Measurements from ENCODE around the gene MMS22L. TPM values are rescaled to one million over a fixed set of nuclear protein-coding genes. Genes with fewer than 3 reads are reported as not detected.

The MMS22L gene
- 10 to 100 TPM in 1 of 4 donors, 1 to 10 TPM in 3; 2.4 to 12.6 (median 6.4) TPM for total RNA-seq

GRCh38 chr6:97282726-97283617 is at the start of gene MMS22L:
TSS of gene MMS22L (minus strand) at chr6:97283216. CDS start at chr6:97282477, 739 bp downstream.
- H3K4me3 ChIP-seq, result peak within 1 kb of the TSS; percentile 51 to 87 (median 80)
- peak; percentile 96 for DNase-seq
- no peaks in the 10 kb centered on the region for H3K36me3 ChIP-seq
- intact Hi-C loops (cut with DNase I; ENCODE audit: low total_unique reads) (no loop called here), in situ Hi-C loops (cut with MboI; ENCODE audit: low pct_ligation_motif_present in 1 of 4, low pct_unique_long_range_greater_than_20kb in 1 of 4, low sequenced_read_pairs in 3 of 4) (no loop called here)
- no peak for TF ChIP-seq POLR2AphosphoS5 (IDR thresholded peaks at IDR 0.05)
- no peak for TF ChIP-seq CTCF (IDR thresholded peaks at IDR 0.05)
- TF ChIP-seq EP300 (IDR thresholded peaks at IDR 0.05; ENCODE audit: low read depth), result no peak
- no peak for TF ChIP-seq POLR2A (IDR thresholded peaks at IDR 0.05)
- H3K27me3 ChIP-seq, result no peaks in the 10 kb centered on the region
- peaks cover 5 to 20% (median 7%) of the 10 kb centered on the region in 4 donors for H3K4me1 ChIP-seq
- 1 to 2% methylated on average over 7 to 62 of the region's 67 CpGs for WGBS, 2 donors (ENCODE audit: low coverage in 1 of 2)
- no peaks in the 10 kb centered on the region for H3K9me3 ChIP-seq
- H3K27ac ChIP-seq, result peak within 1 kb of the TSS; percentile 67 to 81 (median 72)

DNA sequence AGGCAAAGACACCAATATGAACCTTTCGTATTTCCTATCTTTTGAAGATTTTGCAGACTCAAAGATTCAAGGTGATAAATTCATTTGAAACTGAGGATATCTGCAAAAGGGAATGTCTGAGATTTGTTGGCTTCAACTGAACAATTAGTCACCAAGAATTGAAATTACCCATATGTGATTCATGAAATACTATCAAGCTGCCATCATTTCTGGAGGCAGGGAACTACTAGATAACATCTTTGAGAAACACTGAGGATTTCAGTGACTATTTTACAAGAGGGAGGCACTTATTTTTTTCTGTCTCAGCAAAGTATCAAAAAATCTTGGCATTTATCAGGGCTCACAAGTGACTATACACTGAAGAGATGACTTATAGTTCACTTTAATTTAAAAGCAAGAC is 39.8 kb upstream of the MMS22L start:
- TF ChIP-seq CTCF (IDR thresholded peaks at IDR 0.05) (no peak), EP300 (IDR thresholded peaks at IDR 0.05; ENCODE audit: low read depth) (no peak), POLR2A (IDR thresholded peaks at IDR 0.05) (no peak), POLR2AphosphoS5 (IDR thresholded peaks at IDR 0.05) (no peak)
- WGBS, 2 donors (ENCODE audit: low coverage in 1 of 2), result 82 to 86% methylated on average over 1 of the region's 1 CpG
- no peaks in the 10 kb centered on the region for H3K27me3 ChIP-seq
- intact Hi-C loops (cut with DNase I; ENCODE audit: low total_unique reads) (no loop called here), in situ Hi-C loops (cut with MboI; ENCODE audit: low pct_ligation_motif_present in 1 of 4, low pct_unique_long_range_greater_than_20kb in 1 of 4, low sequenced_read_pairs in 3 of 4) (no loop called here)
- H3K27ac ChIP-seq, result no peak overlapping the region
- H3K4me1 ChIP-seq, result no peaks in the 10 kb centered on the region
- H3K4me3 ChIP-seq, result no peak overlapping the region
- no peaks in the 10 kb centered on the region for H3K9me3 ChIP-seq
- H3K36me3 ChIP-seq, result no peaks in the 10 kb centered on the region
- no peak for DNase-seq

DNA sequence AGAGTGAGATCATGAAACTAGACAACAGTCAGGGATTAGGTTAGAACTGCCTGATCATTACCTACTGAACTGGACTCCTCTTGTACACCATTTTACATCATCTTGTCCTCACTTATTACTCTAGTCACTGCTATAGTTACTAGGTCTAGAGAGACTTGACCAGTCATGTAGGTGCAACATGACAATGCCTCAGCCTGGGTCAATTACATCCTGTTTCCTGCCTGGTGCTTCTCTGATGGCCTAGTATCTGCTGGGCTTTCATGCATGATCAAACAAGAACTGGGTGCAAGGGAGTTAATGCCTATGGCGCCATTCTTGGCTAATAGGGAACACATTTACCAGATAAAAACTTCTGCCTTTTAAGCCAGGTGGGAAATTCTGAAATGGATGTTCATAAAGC is 39.2 kb upstream of the MMS22L start:
- Histone ChIP-seq H3K4me1 (no peaks in the 10 kb centered on the region), H3K27ac (no peak overlapping the region), H3K4me3 (no peak overlapping the region), H3K36me3 (no peaks in the 10 kb centered on the region), H3K9me3 (no peaks in the 10 kb centered on the region), H3K27me3 (no peaks in the 10 kb centered on the region)
- in situ Hi-C loops (cut with MboI; ENCODE audit: low pct_ligation_motif_present in 1 of 4, low pct_unique_long_range_greater_than_20kb in 1 of 4, low sequenced_read_pairs in 3 of 4), result no loop called here
- TF ChIP-seq EP300 (IDR thresholded peaks at IDR 0.05; ENCODE audit: low read depth) (no peak), CTCF (IDR thresholded peaks at IDR 0.05) (no peak), POLR2A (IDR thresholded peaks at IDR 0.05) (no peak), POLR2AphosphoS5 (IDR thresholded peaks at IDR 0.05) (no peak)
- no peak for DNase-seq
- 89% methylated on average over 1 of the region's 1 CpG; no CpG with 5 or more reads in 1 of the 2 donors for WGBS, 2 donors (ENCODE audit: low coverage in 1 of 2)
- intact Hi-C loops (cut with DNase I; ENCODE audit: low total_unique reads), result no loop called here

- H3K4me1 ChIP-seq, result no peaks in the 10 kb centered on the region
- H3K9me3 ChIP-seq, result no peaks in the 10 kb centered on the region
- H3K27me3 ChIP-seq, result no peaks in the 10 kb centered on the region
- no peak overlapping the region for H3K27ac ChIP-seq
- intact Hi-C loops (cut with DNase I; ENCODE audit: low total_unique reads) (no loop called here), in situ Hi-C loops (cut with MboI; ENCODE audit: low pct_ligation_motif_present in 1 of 4, low pct_unique_long_range_greater_than_20kb in 1 of 4, low sequenced_read_pairs in 3 of 4) (no loop called here)
- H3K36me3 ChIP-seq, result no peaks in the 10 kb centered on the region
- no peak overlapping the region for H3K4me3 ChIP-seq
- no peak for DNase-seq
- no peak for TF ChIP-seq CTCF (IDR thresholded peaks at IDR 0.05)
- no peak for TF ChIP-seq POLR2A (IDR thresholded peaks at IDR 0.05)
- TF ChIP-seq POLR2AphosphoS5 (IDR thresholded peaks at IDR 0.05), result no peak
- no peak for TF ChIP-seq EP300 (IDR thresholded peaks at IDR 0.05; ENCODE audit: low read depth)
These were observed 34.0 kb upstream of the MMS22L start for GRCh38 chr6:97316978-97317377.

Measured in transverse colon (tissue), 4 donors.